Esophagus muscularis mucosa (tissue), 4 donors: Measurements from ENCODE around the gene CAPN10.

ENCODE experiments used
- EP300 ChIP-seq: sonication (generic); formaldehyde crosslinking; IDR thresholded peaks from one replicate; pipeline ENCODE4 v1.6.1; 2017; ENCODE audit warnings: antibody characterized with exemption
- POLR2A ChIP-seq: fragments of 450-650 bp; IDR thresholded peaks from one replicate; pipeline ENCODE4 v1.6.1; 2017; ENCODE audit warnings: antibody characterized with exemption, moderate library complexity, mild to moderate bottlenecking, low read depth
- POLR2AphosphoS5 ChIP-seq, 2 donors: sonication (generic); formaldehyde crosslinking; IDR thresholded peaks; one replicate each; pipeline ENCODE4 v1.6.1; 2017; ENCODE audit warnings: antibody characterized with exemption in 2 of 2
- TF ChIP-seq, protein P1 (sequence below), 3 experiments: fragments of 200-600 bp in 2 of 3; fragments of 450-650 bp in 1 of 3; sonication (generic) in 2 of 3; IDR thresholded peaks; one replicate each; pipeline ENCODE4 v1.5.1; 2017 to 2019; ENCODE audit warnings: antibody characterized with exemption in 3 of 3, mild to moderate bottlenecking in 2 of 3, moderate library complexity in 1 of 3

DNA sequence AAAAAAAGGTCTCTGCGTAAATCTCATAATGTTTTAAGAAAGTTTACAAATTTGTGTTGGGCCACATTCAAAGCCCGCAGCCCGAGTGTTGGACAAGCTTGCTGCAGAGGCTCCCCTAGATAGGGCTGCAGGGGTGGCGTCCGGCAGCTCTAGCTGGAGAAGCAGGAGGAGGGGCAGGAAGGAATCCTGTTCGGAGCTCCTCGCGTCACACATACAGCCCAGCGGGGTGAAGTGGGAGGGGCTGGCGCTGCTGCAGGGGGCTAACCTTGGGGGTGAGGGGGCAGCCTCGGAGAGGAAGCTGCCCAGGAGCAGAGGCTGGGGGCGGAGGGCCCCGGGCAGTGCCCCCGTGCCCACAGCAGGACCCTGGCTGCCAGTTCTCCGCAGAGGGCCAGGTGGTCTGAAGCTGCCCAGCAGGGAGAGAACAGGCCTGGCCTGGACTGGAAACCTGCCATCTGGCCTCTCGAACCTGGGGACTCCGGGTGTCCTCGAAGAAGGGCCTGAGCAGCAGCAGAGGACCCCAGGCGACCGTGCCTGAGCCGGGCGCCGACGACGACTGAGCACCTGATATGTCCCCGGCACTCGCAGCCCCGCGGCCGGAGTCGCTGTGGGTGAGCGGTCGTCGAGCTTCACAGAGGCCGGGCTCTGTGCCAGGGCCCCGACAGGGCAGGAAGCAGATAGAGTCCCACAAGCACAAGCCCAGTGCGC, 36.1 kb downstream of the CAPN10 start:
- TF ChIP-seq, protein P1, sequence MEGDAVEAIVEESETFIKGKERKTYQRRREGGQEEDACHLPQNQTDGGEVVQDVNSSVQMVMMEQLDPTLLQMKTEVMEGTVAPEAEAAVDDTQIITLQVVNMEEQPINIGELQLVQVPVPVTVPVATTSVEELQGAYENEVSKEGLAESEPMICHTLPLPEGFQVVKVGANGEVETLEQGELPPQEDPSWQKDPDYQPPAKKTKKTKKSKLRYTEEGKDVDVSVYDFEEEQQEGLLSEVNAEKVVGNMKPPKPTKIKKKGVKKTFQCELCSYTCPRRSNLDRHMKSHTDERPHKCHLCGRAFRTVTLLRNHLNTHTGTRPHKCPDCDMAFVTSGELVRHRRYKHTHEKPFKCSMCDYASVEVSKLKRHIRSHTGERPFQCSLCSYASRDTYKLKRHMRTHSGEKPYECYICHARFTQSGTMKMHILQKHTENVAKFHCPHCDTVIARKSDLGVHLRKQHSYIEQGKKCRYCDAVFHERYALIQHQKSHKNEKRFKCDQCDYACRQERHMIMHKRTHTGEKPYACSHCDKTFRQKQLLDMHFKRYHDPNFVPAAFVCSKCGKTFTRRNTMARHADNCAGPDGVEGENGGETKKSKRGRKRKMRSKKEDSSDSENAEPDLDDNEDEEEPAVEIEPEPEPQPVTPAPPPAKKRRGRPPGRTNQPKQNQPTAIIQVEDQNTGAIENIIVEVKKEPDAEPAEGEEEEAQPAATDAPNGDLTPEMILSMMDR (IDR thresholded peaks at IDR 0.05): no peak
- no peak for TF ChIP-seq POLR2AphosphoS5 (IDR thresholded peaks at IDR 0.05)
- TF ChIP-seq POLR2A: no peak
- no peak for TF ChIP-seq EP300
